Testis (tissue), 3 donors: ENCODE data around the gene CSRNP3. TPM values are rescaled to one million over a fixed set of nuclear protein-coding genes. Genes with fewer than 3 reads are reported as not detected.
A peak's percentile ranks its signal among the peaks of the same experiment; 100 is the strongest.

Experiments
- DNase-seq: peaks from one replicate; pipeline ENCODE4 v3.0.0-alpha.2; 2019
- H3K27ac ChIP-seq, 2 donors: fragments of 200-600 bp; sonication (generic); one replicate each; pipeline ENCODE4 v1.5.1; 2019
- H3K27me3 ChIP-seq: fragments of 200-600 bp; sonication (generic); one replicate; pipeline ENCODE4 v1.5.1; 2019
- H3K36me3 ChIP-seq: fragments of 200-600 bp; sonication (generic); one replicate; pipeline ENCODE4 v1.5.1; 2017; ENCODE audit warnings: low read depth; ENCODE audit errors: missing control alignments
- H3K4me1 ChIP-seq: fragments of 200-600 bp; sonication (generic); one replicate; pipeline ENCODE4 v1.5.1; 2019
- H3K4me3 ChIP-seq, 2 donors: fragments of 200-600 bp; sonication (generic); one replicate each; pipeline ENCODE4 v1.5.1; 2017 to 2019
- H3K9me3 ChIP-seq: fragments of 200-600 bp; sonication (generic); one replicate; pipeline ENCODE4 v1.5.1; 2017
- POLR2A ChIP-seq: fragments of 450-650 bp; IDR thresholded peaks from one replicate; pipeline ENCODE4 v1.6.1; 2017; ENCODE audit warnings: antibody characterized with exemption, mild to moderate bottlenecking, moderate library complexity
- WGBS, 2 donors: methylation state at CpG; one replicate each; pipeline ENCODE4 v1.1.5; 2018; 5-methylcytosine and 5-hydroxymethylcytosine counted together
- intact Hi-C: fragments of 100-400 bp; cut with DNase I; formaldehyde crosslinking; loops from one replicate; pipeline ENCODE4 v1.15.1; 2023; ENCODE audit warnings: low total_unique reads
- polyA plus RNA-seq: library from polyadenylated mRNA; stranded (reverse); fragments of 350-450 nt; fragmentation: Illumina TruSeq; extraction: RNeasy Lipid Tissue Mini Kit (QIAGEN cat#74804); gene quantifications from one replicate; pipeline ENCODE4 v1.2.3, GENCODE V29; 2014; ENCODE audit warnings: low read depth, low replicate concordance; ENCODE audit not compliant: insufficient read depth
- total RNA-seq, 2 donors: library from RNA; depleted of rRNA; stranded (reverse); fragments of >200 nt; gene quantifications; one replicate each; pipeline ENCODE4 v1.2.3, GENCODE V29; 2016
- TF ChIP-seq, protein P1 (sequence below), 3 experiments: fragments of 450-650 bp in 2 of 3; fragments of 200-600 bp in 1 of 3; sonication (generic) in 1 of 3; IDR thresholded peaks; one replicate each; pipeline ENCODE4 v1.5.1; 2016 to 2019; ENCODE audit warnings: antibody characterized with exemption in 3 of 3, mild to moderate bottlenecking in 2 of 3, moderate library complexity in 1 of 3

The CSRNP3 gene
- total and polyA plus RNA-seq, 3 donors from 2014 or later, result 3.0 to 6.1 (median 5.3) TPM

- no peak for TF ChIP-seq POLR2A
- TF ChIP-seq, protein P1, sequence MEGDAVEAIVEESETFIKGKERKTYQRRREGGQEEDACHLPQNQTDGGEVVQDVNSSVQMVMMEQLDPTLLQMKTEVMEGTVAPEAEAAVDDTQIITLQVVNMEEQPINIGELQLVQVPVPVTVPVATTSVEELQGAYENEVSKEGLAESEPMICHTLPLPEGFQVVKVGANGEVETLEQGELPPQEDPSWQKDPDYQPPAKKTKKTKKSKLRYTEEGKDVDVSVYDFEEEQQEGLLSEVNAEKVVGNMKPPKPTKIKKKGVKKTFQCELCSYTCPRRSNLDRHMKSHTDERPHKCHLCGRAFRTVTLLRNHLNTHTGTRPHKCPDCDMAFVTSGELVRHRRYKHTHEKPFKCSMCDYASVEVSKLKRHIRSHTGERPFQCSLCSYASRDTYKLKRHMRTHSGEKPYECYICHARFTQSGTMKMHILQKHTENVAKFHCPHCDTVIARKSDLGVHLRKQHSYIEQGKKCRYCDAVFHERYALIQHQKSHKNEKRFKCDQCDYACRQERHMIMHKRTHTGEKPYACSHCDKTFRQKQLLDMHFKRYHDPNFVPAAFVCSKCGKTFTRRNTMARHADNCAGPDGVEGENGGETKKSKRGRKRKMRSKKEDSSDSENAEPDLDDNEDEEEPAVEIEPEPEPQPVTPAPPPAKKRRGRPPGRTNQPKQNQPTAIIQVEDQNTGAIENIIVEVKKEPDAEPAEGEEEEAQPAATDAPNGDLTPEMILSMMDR (IDR thresholded peaks at IDR 0.05), result no peak
- intact Hi-C loops, result no loop called here
- no peaks in the 10 kb centered on the region for H3K9me3 ChIP-seq
- no peaks in the 10 kb centered on the region for H3K36me3 ChIP-seq
- H3K4me1 ChIP-seq, result no peaks in the 10 kb centered on the region
- H3K4me3 ChIP-seq, result no peak overlapping the region
- no peak for DNase-seq
- WGBS, 2 donors, result 83 to 89% methylated on average over 3 of the region's 3 CpGs
- no peak overlapping the region for H3K27ac ChIP-seq
- H3K27me3 ChIP-seq, result no peaks in the 10 kb centered on the region
Observed at GRCh38 chr2:165462443-165462842, 7.1 kb upstream of the CSRNP3 start.

GRCh38 chr2:165466386-165466785 lies 3.1 kb upstream of the CSRNP3 start:
- Histone ChIP-seq H3K27me3 (no peaks in the 10 kb centered on the region), H3K4me3 (no peak overlapping the region), H3K27ac (no peak overlapping the region), H3K36me3 (no peaks in the 10 kb centered on the region), H3K4me1 (no peaks in the 10 kb centered on the region), H3K9me3 (no peaks in the 10 kb centered on the region)
- WGBS, 2 donors, result 91 to 96% methylated on average over 2 of the region's 2 CpGs
- no peak for TF ChIP-seq POLR2A
- TF ChIP-seq, protein P1 (IDR thresholded peaks at IDR 0.05), result no peak
- DNase-seq, result no peak
- intact Hi-C loops, result no loop called here

- no peak for TF ChIP-seq POLR2A
- TF ChIP-seq, protein P1 (IDR thresholded peaks at IDR 0.05), result no peak
- 92 to 97% methylated on average over 3 of the region's 3 CpGs for WGBS, 2 donors
- DNase-seq, result no peak
- Histone ChIP-seq H3K4me1 (no peaks in the 10 kb centered on the region), H3K27me3 (no peaks in the 10 kb centered on the region), H3K9me3 (no peaks in the 10 kb centered on the region), H3K4me3 (no peak overlapping the region), H3K27ac (no peak overlapping the region), H3K36me3 (no peaks in the 10 kb centered on the region)
- intact Hi-C loops, result no loop called here
Observed at GRCh38 chr2:165467921-165468320, 1.6 kb upstream of the CSRNP3 start.

GRCh38 chr2:165470361-165470760 lies 863 bp downstream of the CSRNP3 start:
- DNase-seq, result no peak
- Histone ChIP-seq H3K36me3 (no peaks in the 10 kb centered on the region), H3K27me3 (no peaks in the 10 kb centered on the region), H3K9me3 (no peaks in the 10 kb centered on the region), H3K27ac (no peak overlapping the region), H3K4me1 (no peaks in the 10 kb centered on the region), H3K4me3 (peak overlapping the region in 1 of 2 donors; percentile 49)
- TF ChIP-seq, protein P1 (IDR thresholded peaks at IDR 0.05), result no peak
- no peak for TF ChIP-seq POLR2A
- intact Hi-C loops, result no loop called here

DNA sequence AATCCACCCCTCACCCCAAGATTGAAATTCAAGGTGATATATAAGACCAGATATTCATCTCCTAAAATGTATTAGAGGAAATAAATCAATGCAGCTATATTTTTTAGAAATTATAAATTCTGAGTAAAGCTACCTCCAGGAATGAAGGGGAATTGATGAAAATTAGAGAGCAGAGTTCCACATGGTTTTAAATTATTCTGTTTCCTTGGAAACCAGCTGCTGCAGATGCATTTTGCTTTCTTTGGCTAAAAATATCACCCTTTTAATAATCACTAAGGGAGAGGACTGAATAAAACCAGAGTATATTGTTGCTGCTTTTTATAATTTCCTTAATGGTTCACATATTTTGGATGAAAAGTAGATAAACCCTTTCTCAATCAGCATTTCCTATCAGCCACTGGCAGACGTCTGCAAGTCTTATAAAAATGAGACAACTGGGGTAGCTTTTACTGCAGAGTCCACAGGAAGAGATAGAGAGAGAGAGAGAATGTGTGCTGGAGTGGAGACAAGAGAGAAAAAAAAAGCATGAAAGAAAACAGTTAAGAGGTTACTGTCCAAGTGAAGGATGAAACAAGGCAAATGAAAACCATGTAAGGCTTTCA lies 2.0 kb downstream of the CSRNP3 start:
- H3K36me3 ChIP-seq, result no peaks in the 10 kb centered on the region
- no peak for DNase-seq
- 12 to 22% methylated on average over 1 of the region's 1 CpG for WGBS, 2 donors
- no peak overlapping the region for H3K27ac ChIP-seq
- TF ChIP-seq POLR2A, result no peak
- TF ChIP-seq, protein P1 (IDR thresholded peaks at IDR 0.05), result no peak
- H3K27me3 ChIP-seq, result no peaks in the 10 kb centered on the region
- intact Hi-C loops, result no loop called here
- H3K4me1 ChIP-seq, result no peaks in the 10 kb centered on the region
- H3K4me3 ChIP-seq, result no peak overlapping the region
- no peaks in the 10 kb centered on the region for H3K9me3 ChIP-seq
